Measurements from ENCODE around the gene MYH16. TPM values are rescaled to one million over a fixed set of nuclear protein-coding genes. Genes with fewer than 3 reads are reported as not detected.
"Not testable (repeated sequence)": the region's sequence is repeated elsewhere in the genome, so short reads cannot be mapped to it uniquely, and the experiment has no call there.

The MYH16 gene
- total RNA-seq, 1 donor from 2014 or later, result not detected

DNA sequence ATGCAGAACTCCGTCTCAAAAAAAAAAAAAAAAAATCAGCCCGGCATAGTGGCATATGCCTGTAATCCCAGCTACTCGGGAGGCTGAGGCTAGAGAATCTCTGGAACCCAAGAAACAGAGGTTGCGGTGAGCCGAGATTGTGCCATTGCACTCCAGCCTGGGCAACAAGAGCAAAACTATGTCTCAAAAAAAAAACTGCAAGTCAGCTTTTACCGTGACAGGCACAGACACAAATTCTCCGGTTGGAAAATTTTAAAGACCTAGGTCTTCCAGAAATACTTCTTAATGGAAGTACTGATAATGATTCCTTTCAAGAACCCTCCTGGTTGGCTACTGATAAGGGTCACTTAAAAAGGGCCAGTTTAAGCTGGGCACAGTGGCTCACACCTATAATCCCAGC lies 82.5 kb downstream of the MYH16 start:
- ATAC-seq (no peak), DNase-seq (no peak)
- intact Hi-C loops (cut with DNase I), result no loop called here
- Histone ChIP-seq H3K9me3 (no peaks in the 10 kb centered on the region), H3K36me3 (peaks cover 98% of the 10 kb centered on the region), H3K27me3 (no peaks in the 10 kb centered on the region), H3K27ac (no peak overlapping the region), H3K4me3 (no peak overlapping the region), H3K4me1 (no peaks in the 10 kb centered on the region)
- TF ChIP-seq, protein P1, sequence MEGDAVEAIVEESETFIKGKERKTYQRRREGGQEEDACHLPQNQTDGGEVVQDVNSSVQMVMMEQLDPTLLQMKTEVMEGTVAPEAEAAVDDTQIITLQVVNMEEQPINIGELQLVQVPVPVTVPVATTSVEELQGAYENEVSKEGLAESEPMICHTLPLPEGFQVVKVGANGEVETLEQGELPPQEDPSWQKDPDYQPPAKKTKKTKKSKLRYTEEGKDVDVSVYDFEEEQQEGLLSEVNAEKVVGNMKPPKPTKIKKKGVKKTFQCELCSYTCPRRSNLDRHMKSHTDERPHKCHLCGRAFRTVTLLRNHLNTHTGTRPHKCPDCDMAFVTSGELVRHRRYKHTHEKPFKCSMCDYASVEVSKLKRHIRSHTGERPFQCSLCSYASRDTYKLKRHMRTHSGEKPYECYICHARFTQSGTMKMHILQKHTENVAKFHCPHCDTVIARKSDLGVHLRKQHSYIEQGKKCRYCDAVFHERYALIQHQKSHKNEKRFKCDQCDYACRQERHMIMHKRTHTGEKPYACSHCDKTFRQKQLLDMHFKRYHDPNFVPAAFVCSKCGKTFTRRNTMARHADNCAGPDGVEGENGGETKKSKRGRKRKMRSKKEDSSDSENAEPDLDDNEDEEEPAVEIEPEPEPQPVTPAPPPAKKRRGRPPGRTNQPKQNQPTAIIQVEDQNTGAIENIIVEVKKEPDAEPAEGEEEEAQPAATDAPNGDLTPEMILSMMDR (IDR thresholded peaks at IDR 0.05), result no peak

DNA sequence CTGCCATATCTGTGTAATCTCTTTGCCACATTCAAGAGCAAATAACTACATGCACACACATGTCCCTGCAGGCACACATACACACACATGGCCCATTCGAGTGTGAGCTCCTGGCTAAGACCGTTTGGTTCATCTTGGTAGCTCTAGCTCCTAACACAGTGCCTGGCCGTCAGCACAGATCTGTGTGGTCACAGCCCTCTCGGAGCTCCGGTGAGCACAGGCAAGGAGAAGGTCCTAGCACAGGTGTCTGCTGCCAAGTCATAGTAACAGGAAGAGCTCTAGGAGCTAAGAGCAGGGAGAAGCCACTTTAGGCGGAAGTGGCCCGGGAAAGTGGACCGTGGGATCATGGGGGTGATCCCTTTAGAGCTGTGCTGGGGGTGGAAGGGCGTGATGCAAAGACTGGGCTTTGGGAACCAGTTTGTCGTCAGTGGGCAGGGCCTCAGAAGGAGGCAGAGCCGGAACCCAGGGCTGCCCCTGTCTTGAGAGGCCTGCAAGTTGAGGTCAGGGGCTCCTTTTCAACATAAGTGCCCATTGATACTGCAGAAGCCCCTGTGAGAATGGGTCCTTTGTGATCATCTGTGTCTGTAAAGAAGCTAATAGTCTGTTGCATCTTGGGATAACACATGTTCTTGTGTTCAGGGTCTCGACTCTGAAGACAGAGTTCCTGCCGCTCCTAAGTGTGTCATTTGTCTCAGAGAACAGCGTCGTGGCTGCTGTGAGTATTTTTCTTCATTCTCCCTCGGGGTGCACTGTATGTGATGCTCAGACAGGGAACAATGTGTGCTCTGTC lies 85.3 kb downstream of the MYH16 start:
- ATAC-seq (no peak), DNase-seq (no peak)
- Histone ChIP-seq H3K4me1 (no peaks in the 10 kb centered on the region), H3K27ac (no peak overlapping the region), H3K27me3 (no peaks in the 10 kb centered on the region), H3K4me3 (no peak overlapping the region), H3K36me3 (peaks cover 98% of the 10 kb centered on the region), H3K9me3 (no peaks in the 10 kb centered on the region)
- TF ChIP-seq, protein P1 (IDR thresholded peaks at IDR 0.05), result no peak
- intact Hi-C loops (cut with DNase I), result no loop called here

DNA sequence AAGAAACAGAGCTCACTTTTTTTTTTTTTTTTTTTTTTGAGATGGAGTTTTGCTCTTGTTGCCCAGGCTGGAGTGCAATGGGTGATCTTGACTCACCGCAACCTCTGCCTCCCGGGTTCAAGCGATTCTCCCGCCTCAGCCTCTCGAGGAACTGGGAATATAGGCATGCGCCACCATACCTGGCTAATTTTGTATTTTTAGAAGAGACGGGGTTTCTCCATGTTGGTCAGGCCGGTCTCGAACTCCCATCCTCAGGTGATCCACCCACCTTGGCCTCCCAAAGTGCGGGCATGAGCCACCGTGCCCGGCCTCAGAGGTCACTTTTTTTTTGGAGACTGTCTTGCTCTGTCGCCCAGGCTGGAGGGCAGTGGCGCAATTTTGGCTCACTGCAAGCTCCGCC lies 85.9 kb downstream of the MYH16 start:
- DNase-seq; H3K4me1 ChIP-seq; H3K27me3 ChIP-seq; H3K9me3 ChIP-seq; H3K27ac ChIP-seq; intact Hi-C loops (cut with DNase I); ATAC-seq; H3K4me3 ChIP-seq: not testable (repeated sequence)
- H3K36me3 ChIP-seq, result peaks cover 98% of the 10 kb centered on the region

- no peaks in the 10 kb centered on the region for H3K9me3 ChIP-seq
- peaks cover 98% of the 10 kb centered on the region for H3K36me3 ChIP-seq
- no peak overlapping the region for H3K27ac ChIP-seq
- intact Hi-C loops (cut with DNase I), result loop anchor here (10.0 kb wide), 1 partner anchor 55 kb away; no protein-coding TSS in a partner anchor
- TF ChIP-seq, protein P1 (IDR thresholded peaks at IDR 0.05), result no peak
- ATAC-seq (no peak), DNase-seq (no peak)
- no peaks in the 10 kb centered on the region for H3K27me3 ChIP-seq
- no peak overlapping the region for H3K4me3 ChIP-seq
- H3K4me1 ChIP-seq, result no peaks in the 10 kb centered on the region
Measured at GRCh38 chr7:99359465-99360154, 87.0 kb downstream of the MYH16 start.

Other genes with a start within 250 kb of the MYH16 start
- 35.0 TPM for gene SMURF1, start 128.7 kb upstream of the MYH16 start, total RNA-seq
- gene KPNA7, start 64.7 kb upstream of the MYH16 start, total RNA-seq, result 0.29 TPM
- 137 TPM for gene ARPC1A, start 53.1 kb downstream of the MYH16 start, total RNA-seq
- 219 TPM for gene ARPC1B, start 101.9 kb downstream of the MYH16 start, total RNA-seq
- 76.4 TPM for gene PDAP1, start 135.8 kb downstream of the MYH16 start, total RNA-seq
- gene BUD31, start 136.1 kb downstream of the MYH16 start, total RNA-seq, result 72.0 TPM
- 7.5 TPM for gene PTCD1, start 166.0 kb downstream of the MYH16 start, total RNA-seq
- 26.9 TPM for gene CPSF4, start 166.1 kb downstream of the MYH16 start, total RNA-seq
- gene ATP5MF, start 193.3 kb downstream of the MYH16 start, total RNA-seq, result 231 TPM
- gene ZNF789, start 200.1 kb downstream of the MYH16 start, total RNA-seq, result 9.6 TPM
- gene ZNF394, start 227.4 kb downstream of the MYH16 start, total RNA-seq, result 34.5 TPM
- gene ZKSCAN5, start 231.8 kb downstream of the MYH16 start, total RNA-seq, result 7.4 TPM

All from upper lobe of right lung (tissue), 1 donor.